SK-N-SH treated with all-trans-retinoic acid at 6 μM for 48 hours (cell line): ENCODE measurements around the gene MGMT.

Experiments
- ARNTL ChIP-seq: fragments of 450-650 bp; formaldehyde crosslinking; IDR thresholded peaks from 2 replicates; pipeline ENCODE4 v1.5.0; 2020; ENCODE audit warnings: low read depth, mild to moderate bottlenecking, moderate library complexity, borderline replicate concordance
- GLIS3 ChIP-seq: fragments of 250-450 bp; sonication (Bioruptor Pico); IDR thresholded peaks from 2 replicates; pipeline ENCODE4 v1.5.0; 2020; ENCODE audit warnings: mild to moderate bottlenecking, moderate library complexity
- ISL1 ChIP-seq: fragments of 250-450 bp; sonication (Bioruptor Pico); IDR thresholded peaks from 2 replicates; pipeline ENCODE4 v2.1.2; 2022; ENCODE audit warnings: mild to moderate bottlenecking, moderate library complexity
- RARB ChIP-seq: fragments of 250-450 bp; sonication (Bioruptor Pico); IDR thresholded peaks from 2 replicates; pipeline ENCODE4 v1.8.0; 2021; ENCODE audit warnings: mild to moderate bottlenecking, moderate library complexity
- SNAI2 ChIP-seq: fragments of 250-450 bp; sonication (Bioruptor Pico); IDR thresholded peaks from 2 replicates; pipeline ENCODE4 v1.5.0; 2020; ENCODE audit warnings: mild to moderate bottlenecking, moderate library complexity
- ZFP3 ChIP-seq: fragments of 250-450 bp; sonication (Bioruptor Pico); IDR thresholded peaks from 2 replicates; pipeline ENCODE4 v1.5.0; 2020; ENCODE audit warnings: mild to moderate bottlenecking, moderate library complexity
- ZFP30 ChIP-seq: fragments of 450-650 bp; formaldehyde crosslinking; IDR thresholded peaks from 2 replicates; pipeline ENCODE4 v1.5.0; 2022; ENCODE audit warnings: mild to moderate bottlenecking, moderate library complexity
- TF ChIP-seq, protein P1 (sequence below): fragments of 250-450 bp; sonication (Bioruptor Pico); IDR thresholded peaks from 2 replicates; pipeline ENCODE4 v1.5.1; 2021; ENCODE audit warnings: mild to moderate bottlenecking, moderate library complexity

DNA sequence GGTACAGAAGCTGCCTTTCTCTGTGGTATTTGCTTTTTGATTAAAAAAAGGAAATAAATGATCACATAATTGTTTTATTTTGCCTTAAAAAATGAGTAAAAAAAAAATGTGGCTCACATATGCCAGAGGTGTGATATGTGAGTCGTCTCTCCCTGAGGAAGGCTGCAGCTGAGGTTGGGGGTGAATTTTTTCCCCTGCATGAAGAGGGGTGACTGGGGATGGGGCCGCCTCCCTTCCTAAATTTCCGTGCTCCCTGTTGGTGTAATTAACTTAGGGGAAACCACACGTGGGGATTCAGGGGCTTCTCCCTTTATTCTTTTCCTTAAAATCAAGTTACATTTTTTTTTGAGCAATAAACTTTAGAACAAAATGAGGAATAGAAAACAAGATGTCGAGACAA is 35.4 kb downstream of the MGMT start:
- TF ChIP-seq ARNTL (CRISPR knock-in tag) (no peak), GLIS3 (CRISPR knock-in tag) (no peak), ISL1 (CRISPR knock-in tag) (no peak), SNAI2 (CRISPR knock-in tag) (no peak), RARB (CRISPR knock-in tag) (no peak), ZFP30 (CRISPR knock-in tag) (no peak), ZFP3 (CRISPR knock-in tag) (no peak)
- TF ChIP-seq, protein P1, sequence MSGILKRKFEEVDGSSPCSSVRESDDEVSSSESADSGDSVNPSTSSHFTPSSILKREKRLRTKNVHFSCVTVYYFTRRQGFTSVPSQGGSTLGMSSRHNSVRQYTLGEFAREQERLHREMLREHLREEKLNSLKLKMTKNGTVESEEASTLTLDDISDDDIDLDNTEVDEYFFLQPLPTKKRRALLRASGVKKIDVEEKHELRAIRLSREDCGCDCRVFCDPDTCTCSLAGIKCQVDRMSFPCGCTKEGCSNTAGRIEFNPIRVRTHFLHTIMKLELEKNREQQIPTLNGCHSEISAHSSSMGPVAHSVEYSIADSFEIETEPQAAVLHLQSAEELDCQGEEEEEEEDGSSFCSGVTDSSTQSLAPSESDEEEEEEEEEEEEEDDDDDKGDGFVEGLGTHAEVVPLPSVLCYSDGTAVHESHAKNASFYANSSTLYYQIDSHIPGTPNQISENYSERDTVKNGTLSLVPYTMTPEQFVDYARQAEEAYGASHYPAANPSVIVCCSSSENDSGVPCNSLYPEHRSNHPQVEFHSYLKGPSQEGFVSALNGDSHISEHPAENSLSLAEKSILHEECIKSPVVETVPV (CRISPR knock-in tag): no peak
